Activated CD4-positive, alpha-beta T cell treated with anti-CD3 and anti-CD28 coated beads for 24 hours (primary cell): Measurements from ENCODE around the gene MYLK.

Experiments used
- DNase-seq, 2 donors: peaks; one replicate each; pipeline ENCODE4 v3.0.0-alpha.2; 2020; ENCODE audit warnings: low read depth in 2 of 2

MYLK gene

DNA sequence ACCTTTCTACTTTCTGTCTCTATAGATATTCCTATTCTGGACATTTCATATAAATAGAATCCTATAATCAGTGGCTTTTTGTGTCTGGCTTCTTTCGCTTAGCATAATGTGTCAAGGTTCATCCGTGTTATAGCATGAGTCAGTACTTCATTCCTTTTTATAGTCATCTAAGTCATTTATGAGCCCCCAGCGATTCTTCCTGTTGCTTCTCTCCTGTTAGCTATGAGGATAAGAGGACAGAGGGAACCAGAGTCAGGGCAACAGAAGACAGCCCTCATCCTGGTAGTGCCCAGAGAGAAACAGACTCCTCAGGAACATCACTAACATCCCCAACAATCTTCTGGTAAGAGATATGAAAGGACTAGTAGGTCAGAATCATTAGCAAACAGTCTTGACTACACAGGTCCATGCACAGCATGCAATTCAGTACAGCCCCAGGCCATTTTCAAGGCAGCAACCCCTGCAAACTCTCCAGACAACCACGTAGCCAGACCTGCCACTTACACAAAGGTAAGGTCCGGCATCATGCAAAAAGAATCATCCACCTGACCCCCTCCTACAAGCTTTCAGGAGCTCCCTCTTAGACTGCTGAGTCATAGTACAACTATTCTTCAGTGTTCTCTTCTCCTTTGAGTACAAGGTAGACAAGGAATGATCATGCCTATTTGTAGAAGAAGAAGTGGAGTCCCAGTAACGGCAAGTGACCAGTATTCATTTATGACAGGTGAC is 91.5 kb downstream of the MYLK start:
- DNase-seq = no peak

DNA sequence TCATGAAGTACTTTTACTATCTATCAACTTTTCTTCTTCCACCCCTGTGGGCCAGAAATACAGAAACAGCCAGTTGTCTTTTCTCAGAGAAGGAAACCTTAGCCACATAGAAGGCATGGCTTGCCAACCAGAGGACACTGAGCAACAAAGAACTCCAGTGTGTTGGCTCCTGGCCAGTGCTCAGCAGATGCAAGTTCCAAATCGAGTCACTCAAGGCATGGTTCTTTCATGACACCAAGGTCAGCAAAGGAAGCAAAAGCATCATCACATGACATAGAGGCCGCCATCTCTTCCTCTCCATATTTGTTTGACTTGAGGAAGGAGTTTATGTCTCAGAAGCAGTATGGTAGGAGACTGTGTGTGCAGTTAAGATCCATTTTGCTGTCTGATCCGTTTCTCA is 92.2 kb downstream of the MYLK start:
- no peak for DNase-seq

- DNase-seq = no peak
These were observed 92.7 kb downstream of the MYLK start for GRCh38 chr3:123791417-123791816.

DNA sequence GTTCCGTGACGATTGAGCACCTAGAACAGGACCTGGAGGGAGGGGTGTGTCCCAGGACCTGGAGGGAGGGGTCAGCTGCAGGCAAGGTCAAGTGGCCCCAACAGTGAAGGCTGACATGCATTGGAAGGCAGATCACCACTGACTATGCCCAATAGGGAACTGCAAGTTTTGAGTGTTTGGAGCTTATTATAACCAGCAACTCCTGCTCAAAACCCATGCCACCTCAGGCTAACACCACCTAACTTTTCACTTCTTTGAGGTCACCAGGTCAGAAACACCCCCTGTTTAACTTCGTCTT is 93.1 kb downstream of the MYLK start:
- DNase-seq = no peak

DNA sequence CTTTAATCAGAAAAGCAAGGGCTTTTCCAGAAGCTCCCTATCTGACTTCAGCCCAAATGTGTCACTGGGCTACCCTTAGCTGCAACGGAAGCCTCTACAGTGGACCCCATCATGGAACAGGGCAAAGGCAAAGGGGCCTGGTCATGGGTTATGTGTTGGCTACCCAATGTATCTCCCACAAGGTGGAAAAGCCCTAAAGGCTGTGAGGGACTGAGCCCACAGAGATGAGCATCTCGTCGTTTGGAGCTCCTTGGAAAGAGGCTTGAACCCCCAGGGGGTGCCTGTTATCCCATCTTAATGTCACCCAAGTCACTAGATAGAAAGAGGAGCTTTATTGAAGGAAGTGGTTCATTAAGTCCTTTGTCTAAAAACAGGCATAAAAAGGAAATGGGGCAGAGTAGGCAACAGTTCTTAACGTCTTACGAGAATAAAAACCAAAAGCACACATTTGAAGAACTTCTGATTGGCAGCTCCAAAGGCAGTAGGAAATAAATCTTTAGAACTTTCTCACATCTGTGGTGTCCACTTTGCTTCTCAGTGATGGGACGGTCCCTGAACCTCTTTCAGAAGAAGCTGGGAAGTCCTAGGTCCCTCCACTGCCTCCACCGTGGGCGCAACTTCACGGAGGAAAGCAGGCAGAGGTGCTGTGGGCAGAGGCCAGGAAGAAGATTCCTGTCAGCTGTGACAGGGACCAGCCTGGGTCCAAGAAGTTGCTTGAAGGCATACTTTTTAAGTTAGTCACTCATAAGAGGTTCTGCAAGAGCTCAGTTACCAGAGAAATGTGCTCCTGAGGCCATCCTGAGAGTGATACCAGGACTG is 93.7 kb downstream of the MYLK start:
- no peak for DNase-seq

GRCh38 chr3:123789760-123790159 is 94.4 kb downstream of the MYLK start:
- DNase-seq = no peak

GRCh38 chr3:123789160-123789559 is 95.0 kb downstream of the MYLK start:
- no peak for DNase-seq

DNA sequence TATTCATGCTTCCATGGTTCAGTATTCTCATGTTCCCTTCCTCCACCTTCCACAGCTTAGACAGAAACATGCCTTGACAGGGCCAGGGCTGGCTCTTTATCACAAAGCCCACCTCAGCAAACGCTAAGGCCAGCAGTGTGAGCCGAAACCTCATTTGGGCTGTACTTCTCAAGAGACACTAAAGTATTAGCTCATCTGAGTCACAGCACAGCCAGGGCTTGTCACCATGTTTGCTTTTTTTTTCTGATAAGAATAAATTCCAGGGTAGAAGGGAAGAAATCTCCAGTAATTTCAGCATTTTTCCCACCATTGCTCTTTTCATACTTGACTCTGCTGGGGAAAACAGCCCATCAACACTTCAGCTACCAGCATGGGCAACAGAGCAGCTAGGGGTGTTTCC is 95.4 kb downstream of the MYLK start:
- DNase-seq = no peak

- DNase-seq = no peak
These were observed 97.0 kb downstream of the MYLK start for GRCh38 chr3:123787133-123787532.

- no peak for DNase-seq
These were observed 98.5 kb downstream of the MYLK start for GRCh38 chr3:123785602-123786001.

- no peak for DNase-seq
These were observed 100.3 kb downstream of the MYLK start for GRCh38 chr3:123783811-123784210.

GRCh38 chr3:123783050-123783689 is 101.0 kb downstream of the MYLK start:
- DNase-seq = no peak

DNA sequence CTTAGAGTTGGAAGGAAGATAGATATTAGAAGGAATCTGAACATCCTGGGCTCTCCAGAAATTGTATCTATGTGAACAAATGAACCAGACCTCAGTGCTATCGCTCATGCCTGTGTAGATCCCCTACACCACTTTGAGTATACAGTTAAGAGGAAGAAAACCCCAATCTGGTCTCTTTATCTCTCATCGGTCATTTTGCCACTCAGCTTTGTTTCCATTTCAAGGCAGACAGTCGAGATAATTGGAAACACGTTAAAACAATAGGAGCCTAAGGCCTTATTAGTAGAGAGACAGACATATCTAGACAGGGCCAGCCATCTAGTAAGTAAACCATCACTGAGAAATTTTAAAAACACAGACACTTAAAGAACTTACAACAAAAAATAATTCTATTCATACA is 101.6 kb downstream of the MYLK start:
- DNase-seq = no peak

- no peak for DNase-seq
These were observed 102.4 kb downstream of the MYLK start for GRCh38 chr3:123781571-123782275.

DNA sequence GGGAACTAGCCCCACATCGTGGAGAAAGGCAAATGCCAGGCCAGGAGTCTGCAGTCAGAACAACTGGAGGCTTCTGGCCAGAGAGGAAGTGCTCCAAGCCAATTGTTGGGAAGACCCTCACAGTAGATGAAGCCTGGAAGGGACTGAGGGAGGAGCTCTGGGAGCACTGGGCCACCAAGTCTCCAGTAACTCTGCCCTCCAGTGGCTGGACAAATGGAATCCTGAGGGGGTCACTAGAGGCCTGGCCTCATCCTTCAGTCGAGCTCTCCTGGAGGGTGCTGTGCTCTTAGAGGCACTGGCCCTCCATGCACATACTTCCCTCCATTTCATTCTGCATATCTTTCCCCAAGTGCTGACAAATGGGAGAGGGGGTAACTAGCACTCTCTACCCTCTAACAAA is 103.0 kb downstream of the MYLK start:
- no peak for DNase-seq

- no peak for DNase-seq
These were observed 103.5 kb downstream of the MYLK start for GRCh38 chr3:123780656-123781055.

GRCh38 chr3:123779655-123780231 is 104.4 kb downstream of the MYLK start:
- no peak for DNase-seq

- DNase-seq = no peak
These were observed 105.0 kb downstream of the MYLK start for GRCh38 chr3:123778991-123779622.

DNA sequence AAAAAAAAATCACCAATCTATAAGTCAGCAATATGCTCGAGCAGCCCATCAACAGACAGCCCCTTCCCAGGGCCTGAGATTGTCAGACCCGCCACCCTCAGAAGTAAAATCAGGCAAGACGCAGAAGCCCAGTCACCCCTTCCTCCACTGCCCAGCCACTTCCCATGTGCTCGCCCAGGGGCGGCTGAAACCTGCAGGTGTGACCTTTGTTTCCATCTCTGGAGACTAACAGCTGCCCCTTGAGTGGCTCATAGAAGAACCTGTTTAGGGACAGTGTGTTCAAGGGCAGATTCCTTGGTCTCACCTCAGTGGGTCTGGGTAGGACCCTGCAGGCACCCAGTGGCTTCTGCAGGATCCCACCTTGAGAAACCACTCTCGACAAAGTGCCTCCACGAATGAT is 105.6 kb downstream of the MYLK start:
- DNase-seq = no peak

DNA sequence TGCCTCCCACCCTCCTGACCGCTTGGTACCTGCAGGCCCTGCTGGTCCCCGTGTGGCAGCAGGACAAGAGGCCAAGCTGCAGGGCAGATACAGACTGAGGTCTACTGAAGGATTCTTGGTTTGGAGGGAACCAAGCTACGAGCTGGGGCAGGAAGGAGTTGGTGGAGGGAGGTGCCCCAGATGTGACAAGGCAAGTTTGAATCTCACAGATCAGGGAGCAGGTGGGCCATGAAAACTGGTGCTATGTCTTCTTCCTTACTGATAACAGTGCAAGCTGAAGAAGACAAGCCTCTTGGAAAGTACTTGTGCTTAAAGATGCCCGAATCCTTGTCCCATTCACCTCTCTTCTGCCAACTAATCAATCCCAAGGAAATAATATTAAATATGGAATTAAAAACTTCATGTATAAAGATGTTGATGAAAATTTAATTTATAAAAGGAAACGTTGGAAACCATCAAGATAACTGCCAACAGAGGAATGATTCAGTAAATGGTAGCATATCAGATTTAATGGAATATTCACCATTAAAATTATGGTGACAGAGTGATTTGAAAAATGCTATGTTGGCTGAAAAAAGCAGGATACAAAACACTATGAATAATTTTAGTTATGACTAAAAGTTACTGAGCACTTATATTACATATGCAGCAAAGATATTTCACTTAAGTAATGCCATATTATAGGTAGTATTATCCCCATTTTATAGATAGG is 107.9 kb downstream of the MYLK start:
- no peak for DNase-seq

DNA sequence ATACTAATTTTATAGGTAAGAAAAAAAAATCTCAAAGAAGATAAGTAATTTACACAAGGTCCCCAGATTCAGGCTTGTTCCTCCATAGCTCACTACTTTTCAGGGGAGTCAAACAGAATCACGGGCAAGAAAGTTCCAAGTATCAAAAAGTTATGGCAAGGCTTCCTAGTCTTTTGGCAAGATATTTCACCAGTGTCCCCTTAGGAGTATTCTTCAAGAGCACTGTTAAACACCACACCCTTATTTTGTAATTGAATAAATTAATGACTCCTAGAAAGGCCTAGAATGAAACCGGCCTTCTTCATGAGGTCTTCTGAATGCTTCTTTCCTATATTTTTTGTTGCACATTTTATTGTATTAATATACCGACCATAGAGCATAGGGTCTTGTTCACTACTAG is 109.7 kb downstream of the MYLK start:
- DNase-seq = no peak
